Endometrial microvascular endothelial cells (primary cell): ENCODE measurements around the gene SCFD2. TPM values are rescaled to one million over a fixed set of nuclear protein-coding genes. Genes with fewer than 3 reads are reported as not detected.
"Not testable (repeated sequence)": the region's sequence is repeated elsewhere in the genome, so short reads cannot be mapped to it uniquely, and the experiment has no call there.

Experiments
- in situ Hi-C: cut with HindIII; loops from 2 replicates; pipeline ENCODE4 v1.10.0; 2017; ENCODE audit warnings: low sequenced_read_pairs, low pct_unique_long_range_greater_than_20kb; ENCODE audit errors: inconsistent ontology term
- total RNA-seq: library from RNA; depleted of rRNA; stranded (reverse); fragments of >200 nt; gene quantifications from one replicate; pipeline ENCODE4 v1.2.3, GENCODE V29; 2015; ENCODE audit errors: inconsistent ontology term

Gene SCFD2
- total RNA-seq, 1 donor from 2014 or later = 25.8 TPM

DNA sequence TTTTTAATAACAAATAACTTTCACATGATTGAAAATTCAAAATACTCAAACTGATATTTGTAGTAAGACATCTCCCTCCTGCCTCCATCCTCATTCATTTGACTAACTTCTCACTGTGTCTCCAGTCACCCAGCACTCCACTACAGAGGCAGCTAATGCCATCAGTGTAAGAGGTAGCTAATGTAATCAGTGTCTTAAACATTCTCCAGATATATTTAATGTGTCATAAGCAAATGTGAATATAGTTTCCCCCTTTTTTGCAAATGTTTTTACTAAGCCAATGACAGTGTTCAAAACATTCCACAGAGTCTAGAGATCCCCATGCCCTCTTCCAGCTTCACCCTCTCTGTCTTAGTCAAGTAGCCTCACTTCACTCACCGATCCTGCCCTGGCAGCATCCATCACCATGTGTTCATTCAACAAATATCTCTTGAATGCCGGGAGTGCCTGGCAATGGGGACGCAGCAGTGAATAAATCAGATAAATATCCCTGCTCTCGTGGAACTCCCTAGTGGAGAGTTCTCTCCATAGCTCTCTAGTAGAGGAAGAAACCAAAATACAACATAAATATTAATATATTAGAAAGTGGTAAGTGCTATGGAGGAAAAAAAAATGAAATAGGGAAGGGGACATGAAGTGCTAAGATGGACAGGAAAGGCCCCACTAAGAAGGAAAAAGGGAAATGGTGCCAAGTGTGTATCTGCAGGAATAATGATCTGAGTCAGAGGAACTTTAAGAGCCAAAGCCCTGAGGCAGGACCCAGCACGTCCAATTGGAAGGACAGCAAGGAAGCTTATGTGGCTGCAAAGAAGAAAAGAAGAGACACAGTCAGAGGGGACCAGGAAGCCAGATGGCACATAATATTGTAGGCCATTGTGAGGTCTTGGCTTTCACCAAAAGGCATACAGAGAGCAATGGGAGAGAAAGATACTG lies 18.7 kb downstream of the SCFD2 start:
- in situ Hi-C loops = no loop called here

DNA sequence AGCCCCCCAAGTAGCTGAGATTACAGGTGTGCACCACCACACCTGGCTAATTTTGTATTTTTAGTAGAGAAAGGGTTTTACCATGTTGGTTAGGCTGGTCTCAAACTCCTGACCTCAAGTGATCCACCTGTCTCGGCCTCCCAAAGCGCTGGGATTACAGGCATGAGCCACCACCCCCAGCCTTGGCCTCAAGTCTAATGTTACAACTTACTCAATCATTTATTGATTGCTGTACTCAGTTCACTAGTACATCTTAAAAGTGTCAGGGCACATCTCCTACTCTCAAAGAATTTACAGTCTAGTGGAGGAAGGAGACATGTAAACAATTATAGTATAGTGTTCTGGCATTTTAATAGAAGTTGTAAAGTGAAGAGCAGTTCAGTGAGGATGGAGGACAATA lies 19.5 kb downstream of the SCFD2 start:
- in situ Hi-C loops = not testable (repeated sequence)

DNA sequence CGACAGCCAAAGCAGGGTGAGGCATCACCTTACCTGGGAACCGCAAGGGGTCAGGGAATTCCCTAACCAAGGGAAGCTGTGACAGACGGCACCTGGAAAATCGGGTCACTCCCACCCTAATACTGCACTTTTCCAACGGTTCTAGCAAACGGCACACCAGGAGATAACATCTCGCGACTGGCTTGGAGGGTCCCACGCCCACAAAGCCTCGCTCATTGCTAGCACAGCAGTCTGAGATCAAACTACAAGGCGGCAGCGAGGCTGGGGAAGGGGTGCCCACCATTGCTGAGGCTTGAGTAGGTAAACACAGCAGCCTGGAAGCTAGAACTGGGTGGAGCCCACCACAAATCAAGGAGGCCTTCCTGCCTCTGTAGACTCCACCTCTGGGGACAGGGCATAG lies 25.7 kb downstream of the SCFD2 start:
- in situ Hi-C loops = not testable (repeated sequence)

DNA sequence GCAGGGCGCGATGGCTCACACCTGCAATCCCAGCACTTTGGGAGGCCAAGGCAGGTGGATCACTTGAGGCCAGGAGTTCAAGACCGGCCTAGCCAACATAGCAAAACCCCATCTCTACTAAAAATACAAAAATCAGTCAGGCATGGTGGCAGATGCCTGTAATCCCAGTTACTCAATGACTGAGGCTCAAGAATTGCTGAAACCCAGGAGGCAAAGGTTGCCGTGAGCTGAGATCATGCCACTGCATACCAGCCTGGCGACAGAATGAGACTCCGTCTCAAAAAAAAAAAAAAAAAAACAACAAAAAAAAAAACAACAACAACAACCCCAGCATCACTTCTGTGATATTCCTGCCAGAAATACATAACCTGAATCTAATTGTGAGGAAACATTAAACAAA lies 30.9 kb downstream of the SCFD2 start:
- in situ Hi-C loops = not testable (repeated sequence)

DNA sequence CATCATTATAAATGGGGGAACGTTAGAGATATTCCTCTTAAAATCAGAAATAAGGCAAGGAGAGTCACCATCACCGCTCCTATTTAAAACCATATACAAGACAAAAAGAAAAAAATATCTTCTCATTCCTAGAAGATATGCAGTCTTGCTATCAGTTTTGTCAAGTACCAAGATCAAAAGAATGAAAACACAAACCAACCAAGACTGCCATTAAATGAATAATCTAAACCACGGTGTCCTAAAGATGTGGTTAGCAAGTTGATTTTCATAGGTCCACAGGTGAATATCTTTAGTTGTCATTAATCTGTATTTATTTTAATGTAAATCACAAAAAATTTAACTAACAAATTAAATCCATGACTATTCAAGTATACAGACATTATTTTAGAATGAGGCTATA lies 39.3 kb downstream of the SCFD2 start:
- in situ Hi-C loops = no loop called here

DNA sequence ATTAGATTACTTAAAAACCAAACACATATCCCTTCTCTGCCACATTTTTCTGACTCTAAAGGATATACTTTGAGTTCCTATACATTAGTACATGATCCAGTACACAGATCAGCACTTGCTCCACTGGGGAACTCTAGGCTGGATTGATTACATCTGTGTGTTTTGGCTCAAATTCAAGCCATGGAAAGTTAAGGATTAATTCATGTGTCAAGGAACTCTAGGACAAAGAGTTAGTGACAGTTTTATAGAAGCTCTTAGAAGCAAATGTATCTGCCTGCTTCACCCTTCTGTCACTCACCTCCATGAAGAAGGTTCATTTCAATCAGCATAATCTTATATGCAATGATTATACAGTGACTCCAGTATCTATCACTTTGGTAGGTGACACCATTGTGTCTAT lies 43.2 kb downstream of the SCFD2 start:
- in situ Hi-C loops = no loop called here

DNA sequence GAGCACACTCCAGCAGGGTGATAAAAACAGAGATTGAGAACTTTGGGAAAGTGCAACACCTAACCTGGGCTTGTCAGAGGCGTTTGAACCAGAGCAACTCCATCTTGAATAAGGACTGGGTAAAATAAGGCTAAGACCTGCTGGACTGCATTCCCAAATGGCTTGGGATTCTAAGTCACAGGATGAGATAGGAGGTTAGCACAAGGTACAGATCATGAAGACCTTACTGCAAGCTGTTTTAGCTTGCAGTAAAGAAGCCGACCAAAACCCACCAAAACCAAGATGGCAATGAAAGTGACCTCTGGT lies 43.9 kb downstream of the SCFD2 start:
- in situ Hi-C loops = no loop called here

DNA sequence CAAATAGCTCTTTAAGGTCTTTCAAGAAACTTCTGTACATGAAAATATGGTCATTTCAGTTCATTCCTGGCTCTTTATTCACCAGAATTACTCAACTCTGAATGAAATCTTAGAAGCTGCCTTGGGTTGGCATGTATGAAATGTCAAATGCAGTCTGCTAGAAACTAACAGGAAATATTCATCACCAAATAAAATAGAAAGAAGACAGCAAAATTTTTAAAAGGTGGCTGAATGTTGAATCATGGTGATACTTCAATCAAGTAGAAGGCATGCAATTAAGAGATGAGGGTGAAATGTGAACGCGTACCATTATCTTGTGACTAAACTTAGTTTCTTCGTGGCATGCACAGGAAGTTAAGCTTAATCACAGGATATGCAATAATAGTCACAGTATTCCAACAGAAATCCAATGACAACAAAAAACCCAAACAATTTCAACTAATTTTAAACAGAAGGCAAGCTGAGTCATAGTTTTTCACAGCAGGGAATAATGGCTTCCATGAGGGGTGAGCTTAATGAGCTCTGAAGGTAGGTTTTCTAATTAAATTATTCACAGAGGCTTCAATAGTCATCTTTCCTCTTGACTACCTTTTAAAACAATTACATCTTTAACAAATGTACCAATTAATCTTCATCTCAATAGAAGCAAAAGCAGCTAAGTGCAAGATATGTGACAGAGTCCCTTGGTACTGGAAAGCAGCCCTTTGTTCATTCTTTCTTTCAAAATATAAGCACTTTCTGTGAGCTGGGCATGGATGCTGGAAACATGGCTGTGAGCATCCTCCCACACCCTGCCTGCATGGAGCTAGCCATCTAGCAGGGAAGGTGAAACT lies 44.5 kb downstream of the SCFD2 start:
- in situ Hi-C loops = no loop called here

DNA sequence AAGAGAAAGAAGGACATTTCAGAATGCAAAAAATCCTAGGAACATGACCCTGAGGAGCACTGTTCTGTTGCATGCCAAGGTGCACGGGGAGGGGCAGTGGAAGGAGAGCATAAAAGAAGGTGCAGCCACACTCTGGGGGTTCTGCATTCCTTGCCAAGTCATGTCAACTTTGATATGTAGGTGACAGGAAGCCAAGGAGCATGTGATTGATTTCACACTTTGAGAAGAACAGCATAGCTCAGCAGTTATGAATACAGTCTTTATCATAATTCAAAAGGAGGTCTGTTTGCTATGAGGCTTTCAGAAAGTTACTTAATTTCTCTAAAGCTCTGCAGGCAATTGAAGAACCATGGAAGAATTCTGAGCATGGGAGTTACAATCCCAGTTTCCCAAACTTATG lies 50.6 kb downstream of the SCFD2 start:
- in situ Hi-C loops = no loop called here

DNA sequence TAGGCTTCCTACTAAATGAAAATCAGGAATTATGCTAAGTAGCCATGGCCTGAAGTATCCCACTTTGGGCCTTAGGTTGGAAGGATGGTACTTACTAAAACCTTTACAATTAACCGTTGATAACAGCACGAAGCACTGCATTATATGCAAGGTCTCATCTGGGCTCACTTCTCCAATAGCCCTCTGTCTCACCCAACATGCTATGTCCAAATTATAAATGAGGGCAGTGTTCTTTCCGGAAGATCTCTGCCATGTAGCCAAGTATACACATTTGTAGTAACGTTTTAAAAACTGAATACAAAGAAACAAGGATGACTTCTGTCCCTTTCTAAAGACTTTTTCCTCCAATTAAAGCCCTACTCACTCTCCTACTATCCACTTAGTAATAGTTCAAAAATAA lies 51.6 kb downstream of the SCFD2 start:
- in situ Hi-C loops = no loop called here

DNA sequence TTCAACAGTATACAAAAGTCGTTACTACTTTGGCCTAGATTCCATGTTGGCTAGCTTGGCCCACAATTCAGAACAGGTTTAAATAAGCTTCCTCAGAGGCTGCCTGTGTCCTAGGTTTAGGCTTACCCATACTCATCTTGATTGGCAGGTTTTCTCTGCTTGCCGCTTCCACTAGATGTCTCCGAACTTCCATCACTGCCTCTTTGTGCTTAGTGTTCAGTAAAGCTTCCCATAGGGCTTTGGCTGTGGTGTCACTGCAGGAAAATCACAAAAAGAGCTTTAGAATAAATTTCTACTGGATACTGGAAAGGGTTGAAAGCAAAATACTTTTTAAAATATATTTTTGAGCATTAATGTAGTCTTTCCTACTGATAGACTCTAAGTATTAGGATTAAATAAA lies 52.4 kb downstream of the SCFD2 start:
- in situ Hi-C loops = no loop called here

DNA sequence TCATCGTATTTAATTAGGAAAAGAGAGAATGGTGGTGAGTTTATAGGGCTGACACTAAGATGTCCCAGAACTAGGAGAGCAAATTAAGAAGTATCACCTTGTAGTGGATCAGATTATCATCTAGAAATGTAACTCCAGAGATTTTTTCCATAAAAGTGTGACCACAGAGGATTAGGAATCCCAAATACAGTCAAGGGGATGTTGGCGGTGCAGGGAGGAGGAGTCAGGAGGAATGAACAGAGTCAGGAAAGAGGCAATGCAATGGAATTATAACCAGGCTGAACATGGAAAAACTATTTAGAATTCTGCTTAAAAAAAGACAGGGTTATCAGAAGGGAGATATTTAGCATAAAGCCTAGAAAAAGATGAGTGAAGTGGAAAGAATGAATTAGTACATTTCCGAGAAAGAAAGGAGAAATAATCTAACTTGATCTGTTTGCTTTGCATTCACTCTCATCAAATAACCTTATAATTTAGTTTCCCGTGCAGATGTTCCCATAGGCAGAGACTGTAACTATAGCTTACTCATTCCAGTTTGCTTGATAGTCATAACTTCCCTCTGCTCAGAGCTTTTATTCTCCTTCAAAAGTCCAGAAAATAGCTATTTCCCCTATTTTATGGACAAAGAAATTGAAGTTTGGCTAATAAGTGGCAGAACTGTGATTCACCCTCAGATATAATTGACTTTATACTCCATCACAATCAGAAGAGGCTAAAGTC lies 56.4 kb downstream of the SCFD2 start:
- in situ Hi-C loops = no loop called here

DNA sequence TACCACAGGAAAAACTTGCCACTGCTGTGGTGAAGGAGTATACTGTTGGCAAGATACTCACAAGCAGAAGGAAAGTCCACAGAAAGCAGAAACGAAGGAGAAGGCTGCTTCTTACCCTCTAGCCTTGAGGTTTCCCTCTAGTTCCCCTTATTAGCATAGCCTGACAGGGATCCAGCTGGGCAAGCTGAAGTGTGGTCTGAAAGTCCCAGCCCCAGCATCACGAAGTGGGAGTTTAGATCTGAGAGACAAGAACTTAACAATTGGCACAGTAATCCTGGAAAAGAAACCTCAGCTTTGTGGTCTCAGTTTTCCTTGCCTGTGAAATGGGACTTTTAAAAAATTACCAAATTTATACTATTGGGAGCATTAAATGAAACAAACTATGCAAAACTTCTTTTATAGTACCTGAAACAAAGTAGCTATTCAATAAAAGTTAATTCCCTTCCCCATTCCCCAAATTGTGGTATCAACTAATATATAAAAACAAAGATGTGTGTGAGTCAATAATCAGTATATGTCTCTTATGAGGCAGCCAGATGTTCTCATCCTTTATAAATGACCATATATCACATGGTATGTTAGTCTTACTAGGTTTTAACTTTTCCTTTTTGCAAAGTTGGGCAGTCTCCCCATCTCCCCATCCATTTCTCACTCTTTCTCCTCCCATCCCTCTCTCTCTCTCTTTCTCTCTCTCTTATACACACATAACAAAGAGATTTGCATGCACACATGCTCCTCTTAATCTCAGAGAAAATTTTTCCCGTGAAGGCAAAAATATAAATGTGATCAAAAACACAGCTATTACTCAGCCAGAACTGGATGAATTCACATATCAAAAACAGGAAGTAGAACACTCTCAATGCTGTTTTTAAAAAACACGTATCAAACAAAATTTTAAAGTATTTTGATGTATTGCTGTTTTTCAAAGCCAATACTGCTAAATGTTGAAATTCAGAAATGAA lies 57.8 kb downstream of the SCFD2 start:
- in situ Hi-C loops = no loop called here

DNA sequence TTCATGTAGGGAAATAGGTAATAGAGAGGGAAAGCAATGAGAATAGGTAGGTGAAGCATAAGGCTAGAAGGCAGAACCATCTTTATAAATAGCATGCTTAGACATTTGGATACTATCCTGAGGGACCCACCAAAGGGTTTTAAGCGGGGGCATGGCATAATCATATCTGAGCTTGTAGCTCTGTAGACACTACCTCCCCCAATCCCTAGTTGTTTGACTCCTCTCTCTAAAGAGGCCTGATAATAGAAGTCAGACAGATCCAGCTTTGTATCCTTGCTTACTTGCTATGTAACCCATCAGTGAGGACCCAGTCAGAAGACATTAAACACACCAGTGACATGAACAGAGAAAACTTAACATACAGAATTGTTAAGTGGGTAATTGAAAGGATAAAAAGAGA lies 58.7 kb downstream of the SCFD2 start:
- in situ Hi-C loops = no loop called here

DNA sequence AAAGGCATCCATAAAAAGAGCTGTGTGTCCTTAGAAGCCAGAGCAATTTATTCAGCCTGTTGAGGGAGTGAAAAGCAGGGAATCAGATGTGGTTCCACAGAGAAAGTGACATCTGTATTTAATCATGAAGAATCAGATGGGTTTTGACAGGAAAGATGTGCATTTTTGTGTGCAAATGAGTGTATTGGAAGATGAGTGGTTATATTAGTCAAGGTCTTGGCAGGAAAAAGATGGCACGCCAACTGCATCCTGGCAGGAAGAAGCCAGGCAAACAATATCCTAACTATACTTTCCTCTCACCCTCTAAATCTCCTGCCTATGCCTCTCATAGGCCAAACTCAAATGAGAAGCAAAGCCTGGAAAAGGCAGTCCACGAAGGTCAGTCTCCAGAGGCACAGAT lies 59.1 kb downstream of the SCFD2 start:
- in situ Hi-C loops = no loop called here

DNA sequence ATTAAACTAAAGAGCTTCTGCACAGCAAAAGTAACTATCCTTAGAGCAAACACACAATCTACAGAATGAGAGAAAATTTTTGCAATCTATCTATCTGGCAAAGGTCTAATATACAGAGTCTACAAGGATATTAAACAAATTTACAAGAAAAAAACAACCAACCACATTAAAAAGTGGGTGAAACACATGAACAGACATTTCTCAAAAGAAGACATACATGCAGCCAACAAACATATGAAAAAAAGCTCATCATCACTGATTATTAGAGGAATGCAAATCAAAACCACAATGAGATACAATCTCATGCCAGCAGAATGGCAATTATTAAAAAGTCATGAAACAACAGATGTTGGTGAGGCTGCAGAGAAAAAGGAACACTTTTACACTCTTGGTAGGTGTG lies 73.7 kb downstream of the SCFD2 start:
- in situ Hi-C loops = not testable (repeated sequence)

DNA sequence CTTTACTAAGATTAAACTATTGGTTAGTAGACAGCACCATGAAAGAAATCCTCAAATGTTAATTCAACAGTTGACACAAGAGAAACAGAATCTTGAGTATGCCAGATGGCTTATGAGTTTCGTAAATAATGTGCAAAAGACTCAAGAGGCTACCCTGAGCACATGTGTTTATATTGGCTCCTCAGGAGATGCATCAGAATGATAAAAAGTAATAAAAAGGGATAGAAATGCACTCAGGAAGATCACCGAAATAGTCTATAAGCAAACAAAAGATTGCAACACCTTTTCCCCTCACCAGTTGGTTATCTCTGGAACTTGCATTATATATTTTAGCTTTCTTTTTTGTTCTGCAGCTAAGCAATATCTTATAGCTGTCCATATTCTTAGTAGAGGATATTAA lies 84.4 kb downstream of the SCFD2 start:
- in situ Hi-C loops = no loop called here

DNA sequence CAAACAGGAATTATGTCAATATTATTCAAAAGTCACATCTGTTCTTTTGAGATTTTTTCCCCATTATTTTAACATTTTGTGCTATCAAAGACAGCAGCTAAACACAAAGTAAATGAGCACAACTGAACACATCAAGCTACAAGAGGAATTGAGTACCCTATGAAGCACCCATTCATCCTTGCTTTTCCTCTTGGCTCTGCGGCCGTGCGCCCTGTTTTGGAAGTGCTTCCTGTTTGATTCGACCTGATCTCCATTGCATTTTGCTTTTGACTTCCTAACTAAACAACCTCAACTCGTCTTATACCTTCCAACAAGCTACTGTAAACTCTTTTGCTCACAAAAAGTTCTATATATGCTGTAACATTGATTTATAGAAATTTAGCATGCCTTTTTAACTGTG lies 85.0 kb downstream of the SCFD2 start:
- in situ Hi-C loops = no loop called here
